ENCODE data around the gene RBM12. TPM values are rescaled to one million over a fixed set of nuclear protein-coding genes. Genes with fewer than 3 reads are reported as not detected.
A peak's percentile ranks its signal among the peaks of the same experiment; 100 is the strongest.

Gene RBM12
- total RNA-seq, 1 donor = 62.6 TPM

- Histone ChIP-seq H3K4me3 (ENCODE audit: insufficient read depth, low read length) (peak overlapping the region; percentile 95), H3K9me3 (ENCODE audit: low read depth, low read length) (no peaks in the 10 kb centered on the region), H4K20me1 (ENCODE audit: insufficient read depth, low read length) (peaks cover 20% of the 10 kb centered on the region), H3K27ac (ENCODE audit: low read depth, low read length) (peak overlapping the region; percentile 92), H3K27me3 (ENCODE audit: insufficient read depth, low read length) (no peaks in the 10 kb centered on the region), H3K79me2 (ENCODE audit: insufficient read depth, low read length) (peaks cover 41% of the 10 kb centered on the region), H3K36me3 (ENCODE audit: insufficient read depth, low read length) (peaks cover 42% of the 10 kb centered on the region), H2AFZ (ENCODE audit: low read length) (no peak overlapping the region), H3K4me1 (ENCODE audit: insufficient read depth, low read length) (peaks cover 30% of the 10 kb centered on the region), H3K4me2 (ENCODE audit: insufficient read depth, low read length) (peak overlapping the region; percentile 99)
- TF ChIP-seq CTCF (IDR thresholded peaks at IDR 0.05; ENCODE audit: extremely low read depth, low read depth, low read length) = no peak
- peak; percentile 31 for DNase-seq (ENCODE audit: insufficient read length, low spot score, missing footprints)
Measured at GRCh38 chr20:35700625-35701148, 36.0 kb upstream of the RBM12 start.

GRCh38 chr20:35699957-35700624 lies 35.4 kb upstream of the RBM12 start:
- H4K20me1 ChIP-seq (ENCODE audit: insufficient read depth, low read length) = peaks cover 16% of the 10 kb centered on the region
- peaks cover 38% of the 10 kb centered on the region for H3K79me2 ChIP-seq (ENCODE audit: insufficient read depth, low read length)
- H3K4me1 ChIP-seq (ENCODE audit: insufficient read depth, low read length) = peaks cover 30% of the 10 kb centered on the region
- DNase-seq (ENCODE audit: insufficient read length, low spot score, missing footprints) = peak; percentile 25
- H3K9me3 ChIP-seq (ENCODE audit: low read depth, low read length) = no peaks in the 10 kb centered on the region
- peak overlapping the region; percentile 92 for H3K27ac ChIP-seq (ENCODE audit: low read depth, low read length)
- no peak overlapping the region for H2AFZ ChIP-seq (ENCODE audit: low read length)
- H3K4me2 ChIP-seq (ENCODE audit: insufficient read depth, low read length) = peak overlapping the region; percentile 99
- peak overlapping the region; percentile 95 for H3K4me3 ChIP-seq (ENCODE audit: insufficient read depth, low read length)
- peaks cover 40% of the 10 kb centered on the region for H3K36me3 ChIP-seq (ENCODE audit: insufficient read depth, low read length)
- TF ChIP-seq CTCF (IDR thresholded peaks at IDR 0.05; ENCODE audit: extremely low read depth, low read depth, low read length) = no peak
- no peaks in the 10 kb centered on the region for H3K27me3 ChIP-seq (ENCODE audit: insufficient read depth, low read length)

- Histone ChIP-seq H3K27ac (ENCODE audit: low read depth, low read length) (peak within 1 kb of the TSS; percentile 92), H3K4me3 (ENCODE audit: insufficient read depth, low read length) (peak within 1 kb of the TSS; percentile 95), H2AFZ (ENCODE audit: low read length) (peak within 1 kb of the TSS; percentile 77), H3K27me3 (ENCODE audit: insufficient read depth, low read length) (no peaks in the 10 kb centered on the region), H4K20me1 (ENCODE audit: insufficient read depth, low read length) (peaks cover 12% of the 10 kb centered on the region), H3K36me3 (ENCODE audit: insufficient read depth, low read length) (peaks cover 36% of the 10 kb centered on the region), H3K79me2 (ENCODE audit: insufficient read depth, low read length) (peaks cover 32% of the 10 kb centered on the region), H3K4me2 (ENCODE audit: insufficient read depth, low read length) (peak within 1 kb of the TSS; percentile 99), H3K4me1 (ENCODE audit: insufficient read depth, low read length) (peaks cover 28% of the 10 kb centered on the region), H3K9me3 (ENCODE audit: low read depth, low read length) (no peaks in the 10 kb centered on the region)
- TF ChIP-seq CTCF (IDR thresholded peaks at IDR 0.05; ENCODE audit: extremely low read depth, low read depth, low read length) = peak; percentile 7
- peak; percentile 97 for DNase-seq (ENCODE audit: insufficient read length, low spot score, missing footprints)
Measured at GRCh38 chr20:35699127-35699956, 34.6 kb upstream of the RBM12 start, which contains the start of the genes NFS1 and ROMO1. Gene NFS1 (minus strand): TSS chr20:35699352. CDS start chr20:35699288, 64 bp downstream. Gene ROMO1 (plus strand): TSS chr20:35699405. CDS start chr20:35699633, 228 bp downstream.
